Prostate gland (tissue), 2 donors: ENCODE measurements around the gene ATP5F1D. TPM values are rescaled to one million over a fixed set of nuclear protein-coding genes. Genes with fewer than 3 reads are reported as not detected.

ENCODE experiments used
- DNase-seq: peaks from one replicate; pipeline ENCODE4 v3.0.0-alpha.2; 2019; ENCODE audit warnings: low spot score
- H3K27ac ChIP-seq, 2 donors: fragments of 200-600 bp; sonication (generic); 2 replicates each; pipeline ENCODE4 v1.5.1; 2017 to 2019
- H3K27me3 ChIP-seq: fragments of 200-600 bp; sonication (generic); replicated peaks from 2 replicates; pipeline ENCODE4 v1.5.1; 2019; ENCODE audit not compliant: insufficient read depth
- H3K36me3 ChIP-seq, 2 donors: fragments of 200-600 bp; sonication (generic); 1 replicate in 1 of 2; 2 replicates in 1 of 2; pipeline versions ENCODE4 v1.5.1 to v1.8.1; 2017 to 2019
- H3K4me1 ChIP-seq: fragments of 200-600 bp; sonication (generic); replicated peaks from 2 replicates; pipeline ENCODE4 v1.5.1; 2019
- H3K4me3 ChIP-seq, 2 donors: fragments of 200-600 bp; sonication (generic); 2 replicates each; pipeline ENCODE4 v1.5.1; 2017 to 2019
- H3K9me3 ChIP-seq: fragments of 200-600 bp; sonication (generic); 2 replicates; pipeline ENCODE4 v1.5.1; 2017
- POLR2A ChIP-seq: fragments of 450-650 bp; IDR thresholded peaks from one replicate; pipeline ENCODE4 v1.6.1; 2016; ENCODE audit warnings: antibody characterized with exemption, mild to moderate bottlenecking
- POLR2AphosphoS5 ChIP-seq: sonication (generic); formaldehyde crosslinking; IDR thresholded peaks from one replicate; pipeline ENCODE4 v1.6.1; 2017; ENCODE audit warnings: antibody characterized with exemption
- WGBS: methylation state at CpG from one replicate; pipeline ENCODE4 v1.1.5; 2018; 5-methylcytosine and 5-hydroxymethylcytosine counted together
- intact Hi-C: fragments of 100-400 bp; cut with DNase I; formaldehyde crosslinking; loops from one replicate; pipeline ENCODE4 v1.14.2; 2022
- total RNA-seq, 2 donors: library from RNA; depleted of rRNA; stranded (reverse); fragments of >200 nt; gene quantifications; one replicate each; pipeline ENCODE4 v1.1.0, GENCODE V29; 2016
- TF ChIP-seq, protein P1 (sequence below), 4 experiments: fragments of 200-600 bp in 2 of 4; fragments of 450-650 bp in 2 of 4; sonication (generic) in 2 of 4; IDR thresholded peaks; 1 replicate in 3 of 4; 2 replicates in 1 of 4; pipeline ENCODE4 v1.5.1; 2016 to 2019; ENCODE audit warnings: antibody characterized with exemption in 4 of 4, mild to moderate bottlenecking in 2 of 4, moderate library complexity in 2 of 4

Gene ATP5F1D
- total RNA-seq, 2 donors from 2014 or later = 109 to 151 TPM

DNA sequence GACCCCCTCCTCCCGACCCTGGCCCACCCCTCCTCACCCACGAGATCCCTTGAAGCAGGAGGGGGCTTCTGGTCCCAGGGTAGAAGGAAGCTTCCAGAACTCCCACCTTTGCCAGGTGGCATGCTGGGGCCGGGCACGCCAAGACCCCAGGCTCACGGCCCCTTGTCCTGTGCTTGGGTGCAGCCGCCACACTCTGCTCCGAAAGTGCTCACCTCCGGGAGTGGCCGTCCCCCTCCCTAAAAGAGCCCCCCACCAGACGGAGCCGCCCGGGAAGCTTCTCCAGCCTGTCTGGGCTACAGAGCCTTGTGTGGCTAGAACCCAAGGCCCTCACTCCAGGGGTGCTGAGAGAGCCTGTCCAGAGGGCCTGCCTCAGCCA, 42.4 kb downstream of the ATP5F1D start:
- H3K4me3 ChIP-seq = no peak overlapping the region
- no peaks in the 10 kb centered on the region for H3K9me3 ChIP-seq
- no peaks in the 10 kb centered on the region for H3K4me1 ChIP-seq
- TF ChIP-seq POLR2A (no peak), POLR2AphosphoS5 (no peak)
- TF ChIP-seq, protein P1, sequence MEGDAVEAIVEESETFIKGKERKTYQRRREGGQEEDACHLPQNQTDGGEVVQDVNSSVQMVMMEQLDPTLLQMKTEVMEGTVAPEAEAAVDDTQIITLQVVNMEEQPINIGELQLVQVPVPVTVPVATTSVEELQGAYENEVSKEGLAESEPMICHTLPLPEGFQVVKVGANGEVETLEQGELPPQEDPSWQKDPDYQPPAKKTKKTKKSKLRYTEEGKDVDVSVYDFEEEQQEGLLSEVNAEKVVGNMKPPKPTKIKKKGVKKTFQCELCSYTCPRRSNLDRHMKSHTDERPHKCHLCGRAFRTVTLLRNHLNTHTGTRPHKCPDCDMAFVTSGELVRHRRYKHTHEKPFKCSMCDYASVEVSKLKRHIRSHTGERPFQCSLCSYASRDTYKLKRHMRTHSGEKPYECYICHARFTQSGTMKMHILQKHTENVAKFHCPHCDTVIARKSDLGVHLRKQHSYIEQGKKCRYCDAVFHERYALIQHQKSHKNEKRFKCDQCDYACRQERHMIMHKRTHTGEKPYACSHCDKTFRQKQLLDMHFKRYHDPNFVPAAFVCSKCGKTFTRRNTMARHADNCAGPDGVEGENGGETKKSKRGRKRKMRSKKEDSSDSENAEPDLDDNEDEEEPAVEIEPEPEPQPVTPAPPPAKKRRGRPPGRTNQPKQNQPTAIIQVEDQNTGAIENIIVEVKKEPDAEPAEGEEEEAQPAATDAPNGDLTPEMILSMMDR (IDR thresholded peaks at IDR 0.05) = no peak
- H3K36me3 ChIP-seq = no peaks in the 10 kb centered on the region
- intact Hi-C loops = no loop called here
- H3K27me3 ChIP-seq = peaks cover 7% of the 10 kb centered on the region
- 85% methylated on average over 12 of the region's 12 CpGs for WGBS
- no peak overlapping the region for H3K27ac ChIP-seq
- no peak for DNase-seq

DNA sequence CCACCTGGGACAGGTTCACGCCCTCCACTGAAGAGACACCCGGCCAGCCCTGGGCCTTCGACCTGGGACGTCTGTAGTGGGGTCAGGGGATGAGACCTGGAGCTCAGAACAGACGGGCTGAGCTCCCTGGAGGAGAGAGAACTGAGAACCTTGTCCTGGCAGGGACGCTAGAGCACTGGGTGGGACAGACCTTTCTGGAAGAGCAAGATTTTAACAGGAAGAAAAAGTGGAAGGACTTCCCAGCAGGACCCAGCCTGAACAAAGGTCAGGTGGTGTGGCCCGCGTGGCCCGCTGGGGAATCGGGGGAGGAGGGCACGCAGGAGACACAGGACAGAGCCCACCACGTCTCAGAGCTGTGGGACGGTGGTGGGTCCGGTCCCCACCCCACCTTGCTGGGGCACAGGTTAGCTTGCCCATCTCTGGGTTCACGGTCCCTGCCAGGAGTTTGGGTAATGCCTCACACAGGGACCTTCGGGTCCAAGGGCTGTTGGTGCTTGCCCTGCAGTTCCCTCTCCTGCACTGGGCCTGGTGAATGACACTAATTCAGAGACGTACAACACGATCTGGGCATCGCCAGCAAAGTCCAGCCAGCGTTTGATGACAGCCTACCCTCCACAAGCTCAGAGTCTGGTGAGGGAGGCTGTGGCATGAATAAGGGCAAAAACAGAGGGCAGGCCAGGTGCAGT, 42.9 kb downstream of the ATP5F1D start:
- intact Hi-C loops = no loop called here
- TF ChIP-seq POLR2A (no peak), POLR2AphosphoS5 (no peak)
- TF ChIP-seq, protein P1 (IDR thresholded peaks at IDR 0.05) = no peak
- H3K4me1 ChIP-seq = no peaks in the 10 kb centered on the region
- DNase-seq = no peak
- WGBS = 69% methylated on average over 20 of the region's 20 CpGs
- peaks cover 7% of the 10 kb centered on the region for H3K27me3 ChIP-seq
- H3K4me3 ChIP-seq = no peak overlapping the region
- H3K36me3 ChIP-seq = no peaks in the 10 kb centered on the region
- no peak overlapping the region for H3K27ac ChIP-seq
- no peaks in the 10 kb centered on the region for H3K9me3 ChIP-seq

DNA sequence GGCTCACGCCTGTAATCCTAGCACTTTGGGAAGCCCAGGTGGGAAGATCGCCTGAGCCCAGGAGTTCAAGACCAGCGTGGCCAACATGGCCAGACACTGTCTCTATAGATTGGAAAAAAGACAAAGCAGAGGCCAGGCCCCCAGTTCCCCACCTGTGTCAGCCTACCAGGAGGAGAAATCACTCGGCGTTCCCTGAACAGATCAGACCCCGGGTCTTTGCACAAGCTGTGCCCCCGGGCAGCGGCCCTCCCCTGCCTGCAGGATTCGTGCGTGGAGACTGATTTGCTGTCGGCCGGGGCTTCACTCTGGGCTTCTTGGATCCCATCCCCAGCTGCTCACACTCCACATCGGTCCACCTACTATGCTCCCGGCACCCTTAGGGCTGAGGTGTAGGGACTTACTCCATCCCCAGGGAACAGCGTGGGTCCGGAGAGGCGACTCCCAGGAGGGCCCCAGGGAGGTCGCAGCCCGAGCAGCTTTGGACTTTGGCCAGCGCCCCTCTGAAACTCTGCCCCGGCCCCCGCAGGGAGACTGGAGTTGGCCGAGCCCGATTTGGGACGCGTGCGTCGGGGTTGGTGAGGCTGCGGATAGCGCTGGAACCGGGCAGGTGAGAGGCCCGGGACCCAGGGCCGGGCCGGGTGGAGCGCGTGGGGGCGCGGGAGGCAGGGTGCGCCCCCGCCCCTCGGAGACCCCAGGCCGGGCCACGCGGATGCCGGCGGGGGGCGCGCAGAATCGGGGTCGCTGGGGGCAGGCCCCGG, 43.6 kb downstream of the ATP5F1D start:
- Histone ChIP-seq H3K4me3 (no peak overlapping the region), H3K27ac (no peak overlapping the region), H3K27me3 (peaks cover 9% of the 10 kb centered on the region), H3K36me3 (no peaks in the 10 kb centered on the region), H3K9me3 (no peaks in the 10 kb centered on the region), H3K4me1 (no peaks in the 10 kb centered on the region)
- 33% methylated on average over 34 of the region's 51 CpGs for WGBS
- no peak for DNase-seq
- intact Hi-C loops = no loop called here
- TF ChIP-seq POLR2A (no peak), POLR2AphosphoS5 (no peak)
- TF ChIP-seq, protein P1 (IDR thresholded peaks at IDR 0.05) = no peak

DNA sequence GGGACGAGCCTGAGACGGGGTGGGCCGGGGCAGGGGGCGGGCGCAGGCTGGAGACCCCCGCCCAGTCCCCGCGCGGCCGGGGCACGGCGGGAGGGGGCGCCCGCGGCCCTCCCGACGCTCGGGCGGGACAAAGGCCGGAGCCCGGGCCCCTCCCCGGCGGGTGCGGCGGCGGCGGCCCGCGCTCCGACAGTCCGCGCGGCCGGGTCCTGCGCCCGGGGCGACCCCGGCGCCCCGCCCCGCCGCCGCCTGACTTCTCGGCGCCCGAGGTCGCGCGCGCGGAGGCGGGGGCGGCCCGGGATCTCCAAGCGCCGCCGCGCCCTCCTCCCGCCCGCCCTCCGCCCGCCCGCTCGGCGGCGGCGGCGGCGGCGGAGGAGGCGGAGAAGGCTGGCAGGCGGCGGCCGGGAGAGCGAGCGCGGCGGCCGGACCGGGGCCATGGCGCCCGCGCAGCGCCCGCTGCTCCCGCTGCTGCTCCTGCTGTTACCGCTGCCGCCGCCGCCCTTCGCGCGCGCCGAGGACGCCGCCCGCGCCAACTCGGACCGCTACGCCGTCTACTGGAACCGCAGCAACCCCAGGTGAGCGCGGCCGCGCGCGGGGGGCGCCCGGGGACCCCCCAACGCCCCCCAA, 44.3 kb downstream of the ATP5F1D start, which contains the start of gene EFNA2:
Gene EFNA2 (plus strand): TSS at position 137 of the 624 bp plus-strand sequence. CDS start 296 bp downstream, at position 433.
- Histone ChIP-seq H3K4me1 (no peaks in the 10 kb centered on the region), H3K27me3 (peaks cover 9% of the 10 kb centered on the region), H3K27ac (no peak within 1 kb of the TSS), H3K36me3 (no peaks in the 10 kb centered on the region), H3K9me3 (no peaks in the 10 kb centered on the region), H3K4me3 (peak within 1 kb of the TSS in 1 of 2 donors; percentile 7)
- 2% methylated on average over 16 of the region's 113 CpGs for WGBS
- no peak for TF ChIP-seq POLR2A
- TF ChIP-seq POLR2AphosphoS5 = no peak
- TF ChIP-seq, protein P1 (IDR thresholded peaks at IDR 0.05) = no peak
- no peak for DNase-seq
- intact Hi-C loops = no loop called here
